Progenitor cell of endocrine pancreas (in vitro differentiated cells): Measurements from ENCODE around the gene CBL. TPM values are rescaled to one million over a fixed set of nuclear protein-coding genes. Genes with fewer than 3 reads are reported as not detected.

ENCODE experiments used
- DNase-seq: peaks from one replicate; pipeline ENCODE4 v3.0.0; 2021; ENCODE audit warnings: low spot score; ENCODE audit not compliant: unreplicated experiment
- H3K27ac Mint-ChIP-seq: 2 replicates; pipeline ENCODE4 v1.8.0; 2021; ENCODE audit warnings: mild to moderate bottlenecking, moderate library complexity, mixed read lengths
- H3K27me3 Mint-ChIP-seq: 2 replicates; pipeline ENCODE4 v1.8.0; 2021; ENCODE audit warnings: mixed read lengths
- H3K36me3 Mint-ChIP-seq: 2 replicates; pipeline ENCODE4 v1.8.0; 2022; ENCODE audit warnings: mixed read lengths; ENCODE audit not compliant: insufficient read depth
- H3K4me1 Mint-ChIP-seq: 2 replicates; pipeline ENCODE4 v1.8.0; 2021; ENCODE audit warnings: low read depth, mixed read lengths
- H3K4me3 Mint-ChIP-seq: 2 replicates; pipeline ENCODE4 v1.8.0; 2021; ENCODE audit warnings: low read depth, mild to moderate bottlenecking, moderate library complexity, mixed read lengths
- H3K9me3 Mint-ChIP-seq: 2 replicates; pipeline ENCODE4 v1.8.0; 2021; ENCODE audit warnings: low read depth, mixed read lengths
- total RNA-seq: library from RNA; stranded (reverse); gene quantifications from 2 replicates; pipeline ENCODE4 v1.2.1, GENCODE V29; 2021
- TF ChIP-seq, protein P1 (sequence below): fragments of 200-600 bp; sonication (generic); IDR thresholded peaks from one replicate; pipeline ENCODE4 v1.5.0; 2021; ENCODE audit warnings: antibody characterized with exemption, mild to moderate bottlenecking; ENCODE audit not compliant: unreplicated experiment

Gene CBL
- total RNA-seq, 1 donor from 2014 or later: 26.4 TPM

GRCh38 chr11:119340335-119341221, 134.4 kb downstream of the CBL start, which contains the start of gene C1QTNF5:
C1QTNF5 (minus strand) TSS chr11:119340883; CDS start chr11:119340397, 486 bp downstream.
- TF ChIP-seq, protein P1, sequence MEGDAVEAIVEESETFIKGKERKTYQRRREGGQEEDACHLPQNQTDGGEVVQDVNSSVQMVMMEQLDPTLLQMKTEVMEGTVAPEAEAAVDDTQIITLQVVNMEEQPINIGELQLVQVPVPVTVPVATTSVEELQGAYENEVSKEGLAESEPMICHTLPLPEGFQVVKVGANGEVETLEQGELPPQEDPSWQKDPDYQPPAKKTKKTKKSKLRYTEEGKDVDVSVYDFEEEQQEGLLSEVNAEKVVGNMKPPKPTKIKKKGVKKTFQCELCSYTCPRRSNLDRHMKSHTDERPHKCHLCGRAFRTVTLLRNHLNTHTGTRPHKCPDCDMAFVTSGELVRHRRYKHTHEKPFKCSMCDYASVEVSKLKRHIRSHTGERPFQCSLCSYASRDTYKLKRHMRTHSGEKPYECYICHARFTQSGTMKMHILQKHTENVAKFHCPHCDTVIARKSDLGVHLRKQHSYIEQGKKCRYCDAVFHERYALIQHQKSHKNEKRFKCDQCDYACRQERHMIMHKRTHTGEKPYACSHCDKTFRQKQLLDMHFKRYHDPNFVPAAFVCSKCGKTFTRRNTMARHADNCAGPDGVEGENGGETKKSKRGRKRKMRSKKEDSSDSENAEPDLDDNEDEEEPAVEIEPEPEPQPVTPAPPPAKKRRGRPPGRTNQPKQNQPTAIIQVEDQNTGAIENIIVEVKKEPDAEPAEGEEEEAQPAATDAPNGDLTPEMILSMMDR: no peak
- DNase-seq: no peak
- peaks cover 3% of the 10 kb centered on the region for H3K36me3 Mint-ChIP-seq
- H3K4me1 Mint-ChIP-seq: peaks cover 5% of the 10 kb centered on the region
- peaks cover 58% of the 10 kb centered on the region for H3K27me3 Mint-ChIP-seq
- H3K4me3 Mint-ChIP-seq: no peak within 1 kb of the TSS
- no peaks in the 10 kb centered on the region for H3K9me3 Mint-ChIP-seq
- H3K27ac Mint-ChIP-seq: no peak within 1 kb of the TSS

GRCh38 chr11:119341222-119342022, 135.3 kb downstream of the CBL start:
- TF ChIP-seq, protein P1: no peak
- H3K27ac Mint-ChIP-seq: no peak overlapping the region
- no peak for DNase-seq
- no peaks in the 10 kb centered on the region for H3K9me3 Mint-ChIP-seq
- no peak overlapping the region for H3K4me3 Mint-ChIP-seq
- peaks cover under 1% of the 10 kb centered on the region for H3K36me3 Mint-ChIP-seq
- peaks cover 59% of the 10 kb centered on the region for H3K27me3 Mint-ChIP-seq
- H3K4me1 Mint-ChIP-seq: peaks cover 3% of the 10 kb centered on the region

DNA sequence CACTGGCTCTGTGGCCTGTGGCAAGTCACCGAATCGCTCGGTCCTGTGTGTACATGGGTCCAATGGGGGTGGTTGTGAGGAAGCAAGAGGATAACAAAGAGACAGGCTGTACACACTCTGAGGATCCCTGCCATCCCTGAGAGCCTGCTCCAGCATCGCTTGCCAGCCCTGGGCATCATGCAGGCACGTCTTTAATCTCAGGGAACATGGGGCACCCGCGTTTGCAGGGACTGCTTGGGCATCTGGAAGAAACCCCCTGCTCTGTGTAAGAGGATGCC, 135.8 kb downstream of the CBL start:
- H3K27me3 Mint-ChIP-seq: peaks cover 64% of the 10 kb centered on the region
- H3K27ac Mint-ChIP-seq: no peak overlapping the region
- H3K36me3 Mint-ChIP-seq: no peaks in the 10 kb centered on the region
- H3K4me1 Mint-ChIP-seq: peaks cover 3% of the 10 kb centered on the region
- no peak overlapping the region for H3K4me3 Mint-ChIP-seq
- TF ChIP-seq, protein P1: no peak
- H3K9me3 Mint-ChIP-seq: no peaks in the 10 kb centered on the region
- DNase-seq: no peak

GRCh38 chr11:119342362-119343130, 136.4 kb downstream of the CBL start:
- peaks cover 70% of the 10 kb centered on the region for H3K27me3 Mint-ChIP-seq
- no peaks in the 10 kb centered on the region for H3K9me3 Mint-ChIP-seq
- TF ChIP-seq, protein P1: no peak
- H3K4me1 Mint-ChIP-seq: peaks cover 3% of the 10 kb centered on the region
- no peak for DNase-seq
- H3K27ac Mint-ChIP-seq: no peak overlapping the region
- no peak overlapping the region for H3K4me3 Mint-ChIP-seq
- no peaks in the 10 kb centered on the region for H3K36me3 Mint-ChIP-seq

DNA sequence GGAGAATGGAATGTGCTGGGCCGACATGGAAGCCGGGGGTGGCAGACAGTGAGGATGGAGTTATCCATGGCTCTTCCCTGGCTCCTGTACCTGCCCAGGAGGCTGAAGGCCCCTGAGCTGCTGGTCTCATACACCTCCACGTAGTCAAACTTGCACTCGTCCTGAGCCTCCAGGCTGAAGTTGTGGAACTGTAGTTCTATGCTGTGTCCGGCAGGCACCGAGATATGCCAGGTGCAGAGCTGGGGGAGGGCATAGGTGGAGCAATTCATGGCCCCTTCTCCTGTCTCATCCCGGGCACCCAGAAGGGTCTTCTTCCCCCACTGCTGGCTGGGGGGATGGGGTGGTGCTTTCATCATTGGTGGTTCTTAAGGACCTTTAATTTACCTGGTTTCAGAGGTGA, 137.6 kb downstream of the CBL start:
- Mint-ChIP-seq H3K4me3 (no peak overlapping the region), H3K36me3 (no peaks in the 10 kb centered on the region), H3K27ac (no peak overlapping the region), H3K27me3 (peaks cover 73% of the 10 kb centered on the region), H3K4me1 (no peaks in the 10 kb centered on the region), H3K9me3 (no peaks in the 10 kb centered on the region)
- TF ChIP-seq, protein P1: no peak
- no peak for DNase-seq
